ENCODE results near the gene LPIN3.

Gene LPIN3

DNA sequence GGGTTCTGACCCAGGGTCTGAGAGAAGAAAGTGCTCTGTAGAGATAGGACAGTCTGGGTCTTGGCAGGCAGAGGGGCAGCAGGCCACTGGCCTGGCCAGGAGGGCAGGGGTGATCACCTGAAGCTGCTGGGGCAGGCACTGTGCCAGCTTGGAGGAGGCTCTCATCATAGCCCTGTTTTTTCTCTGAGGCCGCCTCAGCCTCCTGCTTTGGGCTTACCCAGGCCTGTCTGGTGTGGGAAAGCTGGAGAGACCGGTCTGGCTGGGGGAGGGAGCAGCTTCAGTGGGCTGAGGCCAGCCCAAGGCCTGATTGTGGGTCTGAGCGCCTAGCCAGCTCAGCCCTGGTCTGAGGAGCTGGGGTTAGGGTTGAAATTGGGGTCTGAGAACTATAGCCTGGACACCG, 3.9 kb downstream of the LPIN3 start:
- Mint-ChIP-seq H3K27me3 (ENCODE audit: low read depth) (peaks cover 3% of the 10 kb centered on the region), H3K4me1 (peaks cover 20% of the 10 kb centered on the region), H3K27ac (no peak overlapping the region), H3K36me3 (ENCODE audit: low read depth) (no peaks in the 10 kb centered on the region), H3K9me3 (no peaks in the 10 kb centered on the region), H3K4me3 (no peak overlapping the region)
- TF ChIP-seq, protein P1, sequence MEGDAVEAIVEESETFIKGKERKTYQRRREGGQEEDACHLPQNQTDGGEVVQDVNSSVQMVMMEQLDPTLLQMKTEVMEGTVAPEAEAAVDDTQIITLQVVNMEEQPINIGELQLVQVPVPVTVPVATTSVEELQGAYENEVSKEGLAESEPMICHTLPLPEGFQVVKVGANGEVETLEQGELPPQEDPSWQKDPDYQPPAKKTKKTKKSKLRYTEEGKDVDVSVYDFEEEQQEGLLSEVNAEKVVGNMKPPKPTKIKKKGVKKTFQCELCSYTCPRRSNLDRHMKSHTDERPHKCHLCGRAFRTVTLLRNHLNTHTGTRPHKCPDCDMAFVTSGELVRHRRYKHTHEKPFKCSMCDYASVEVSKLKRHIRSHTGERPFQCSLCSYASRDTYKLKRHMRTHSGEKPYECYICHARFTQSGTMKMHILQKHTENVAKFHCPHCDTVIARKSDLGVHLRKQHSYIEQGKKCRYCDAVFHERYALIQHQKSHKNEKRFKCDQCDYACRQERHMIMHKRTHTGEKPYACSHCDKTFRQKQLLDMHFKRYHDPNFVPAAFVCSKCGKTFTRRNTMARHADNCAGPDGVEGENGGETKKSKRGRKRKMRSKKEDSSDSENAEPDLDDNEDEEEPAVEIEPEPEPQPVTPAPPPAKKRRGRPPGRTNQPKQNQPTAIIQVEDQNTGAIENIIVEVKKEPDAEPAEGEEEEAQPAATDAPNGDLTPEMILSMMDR (IDR thresholded peaks at IDR 0.05; ENCODE audit: unreplicated experiment in 3 of 3): no peak

DNA sequence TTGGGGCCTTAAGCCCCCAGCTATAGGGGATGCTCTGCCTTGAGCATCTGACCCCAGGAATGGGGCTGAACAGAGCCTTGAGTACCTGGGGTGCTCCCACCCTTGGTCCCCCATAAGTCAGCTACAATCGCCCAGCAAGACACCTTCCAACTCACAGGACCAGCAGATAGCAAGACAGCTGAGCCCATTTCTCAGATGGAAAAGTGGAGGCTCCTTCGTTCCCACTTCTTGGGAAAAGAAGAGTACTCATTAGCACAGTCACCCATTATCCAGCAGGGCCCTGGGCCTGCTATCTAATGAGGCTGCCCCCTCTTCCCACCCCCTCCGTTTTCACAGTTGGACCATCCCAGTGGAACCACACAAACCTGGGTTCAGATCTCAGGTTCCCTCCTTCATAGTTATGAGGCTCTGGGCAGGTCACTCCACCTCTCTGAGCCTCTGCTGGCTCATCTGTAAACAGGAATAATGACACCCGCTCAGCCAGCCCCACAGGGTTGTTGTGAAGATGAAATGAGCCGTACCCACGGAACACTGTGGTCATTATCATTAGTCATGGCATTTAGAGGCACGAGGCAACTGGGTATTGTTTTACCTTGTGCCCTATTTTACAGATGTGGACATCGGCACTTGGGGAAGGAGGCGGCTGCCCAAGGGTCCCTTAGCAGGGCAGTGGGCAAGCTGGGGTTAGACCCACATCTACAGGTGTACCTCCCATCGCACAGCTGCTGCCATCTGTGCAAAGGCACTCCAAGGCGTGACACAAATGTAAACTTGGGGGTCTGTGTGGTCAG, 4.5 kb downstream of the LPIN3 start:
- TF ChIP-seq, protein P1 (IDR thresholded peaks at IDR 0.05; ENCODE audit: unreplicated experiment in 3 of 3): no peak
- Mint-ChIP-seq H3K27me3 (ENCODE audit: low read depth) (peaks cover 1% of the 10 kb centered on the region), H3K36me3 (ENCODE audit: low read depth) (no peaks in the 10 kb centered on the region), H3K9me3 (no peaks in the 10 kb centered on the region), H3K4me1 (peaks cover 20% of the 10 kb centered on the region), H3K4me3 (no peak overlapping the region), H3K27ac (no peak overlapping the region)

DNA sequence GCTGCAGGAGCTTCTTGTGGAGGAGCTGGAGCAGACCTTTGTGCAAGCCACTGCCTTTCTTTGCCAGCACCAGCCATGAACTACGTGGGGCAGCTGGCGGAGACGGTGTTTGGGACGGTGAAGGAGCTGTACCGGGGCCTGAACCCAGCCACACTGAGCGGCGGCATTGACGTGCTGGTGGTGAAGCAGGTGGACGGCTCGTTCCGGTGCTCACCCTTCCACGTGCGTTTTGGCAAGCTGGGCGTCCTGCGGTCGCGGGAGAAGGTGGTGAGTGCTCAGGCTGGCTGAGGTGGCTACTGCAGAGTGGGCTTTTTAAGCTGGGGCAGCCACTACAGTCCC, 5.1 kb downstream of the LPIN3 start:
- TF ChIP-seq, protein P1 (IDR thresholded peaks at IDR 0.05; ENCODE audit: unreplicated experiment in 3 of 3): no peak
- H3K9me3 Mint-ChIP-seq: no peaks in the 10 kb centered on the region
- H3K27ac Mint-ChIP-seq: no peak overlapping the region
- peaks cover 17% of the 10 kb centered on the region for H3K4me1 Mint-ChIP-seq
- H3K4me3 Mint-ChIP-seq: no peak overlapping the region
- peaks cover 4% of the 10 kb centered on the region for H3K36me3 Mint-ChIP-seq (ENCODE audit: low read depth)
- no peaks in the 10 kb centered on the region for H3K27me3 Mint-ChIP-seq (ENCODE audit: low read depth)

DNA sequence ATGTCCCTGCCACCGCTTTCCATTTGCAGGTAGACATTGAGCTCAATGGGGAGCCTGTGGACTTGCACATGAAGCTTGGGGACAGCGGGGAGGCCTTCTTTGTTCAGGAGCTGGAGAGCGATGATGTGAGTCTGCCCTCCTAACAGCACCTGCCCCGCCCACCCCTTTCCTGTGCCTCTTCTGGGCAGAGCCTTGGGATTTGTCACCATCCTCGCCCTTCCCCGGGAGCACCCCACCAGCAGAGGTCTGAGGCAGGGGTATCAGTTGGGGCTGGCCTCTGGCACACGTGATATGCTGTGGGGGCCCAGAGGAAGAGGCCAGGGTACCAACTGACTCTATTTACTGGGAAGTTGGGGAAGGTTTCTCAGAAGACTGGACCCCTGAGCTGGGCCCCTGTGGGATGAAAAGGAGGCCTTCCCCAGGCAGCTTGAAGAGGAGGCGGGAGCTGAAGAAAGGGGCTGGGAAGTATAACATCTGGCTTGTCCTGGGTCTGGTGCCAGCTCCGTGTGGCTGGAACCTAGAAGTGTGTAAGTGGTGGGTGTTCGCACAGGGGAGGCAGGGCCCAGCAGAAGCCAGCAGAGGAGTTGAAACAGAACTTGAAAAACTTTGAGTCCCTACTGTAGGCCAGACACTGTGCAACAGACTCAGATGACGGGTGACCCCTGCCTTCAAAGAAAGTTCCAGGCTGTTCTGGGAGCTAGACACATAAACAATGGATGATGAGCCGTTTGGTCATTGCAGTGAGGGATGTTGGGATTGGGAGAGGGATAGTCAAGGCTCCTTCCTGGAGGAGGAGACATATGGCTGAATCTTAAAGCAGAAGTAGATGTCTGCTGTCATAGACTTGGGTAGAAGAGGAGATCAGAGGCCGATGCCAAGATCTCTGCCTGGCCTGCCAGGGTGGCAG, 7.2 kb downstream of the LPIN3 start:
- Mint-ChIP-seq H3K4me3 (no peak overlapping the region), H3K4me1 (peaks cover 17% of the 10 kb centered on the region), H3K27me3 (ENCODE audit: low read depth) (no peaks in the 10 kb centered on the region), H3K9me3 (no peaks in the 10 kb centered on the region), H3K27ac (peak overlapping the region in 2 of 3 experiments; percentile 69 to 74), H3K36me3 (ENCODE audit: low read depth) (peaks cover 4% of the 10 kb centered on the region)
- TF ChIP-seq, protein P1 (IDR thresholded peaks at IDR 0.05; ENCODE audit: unreplicated experiment in 3 of 3): no peak

DNA sequence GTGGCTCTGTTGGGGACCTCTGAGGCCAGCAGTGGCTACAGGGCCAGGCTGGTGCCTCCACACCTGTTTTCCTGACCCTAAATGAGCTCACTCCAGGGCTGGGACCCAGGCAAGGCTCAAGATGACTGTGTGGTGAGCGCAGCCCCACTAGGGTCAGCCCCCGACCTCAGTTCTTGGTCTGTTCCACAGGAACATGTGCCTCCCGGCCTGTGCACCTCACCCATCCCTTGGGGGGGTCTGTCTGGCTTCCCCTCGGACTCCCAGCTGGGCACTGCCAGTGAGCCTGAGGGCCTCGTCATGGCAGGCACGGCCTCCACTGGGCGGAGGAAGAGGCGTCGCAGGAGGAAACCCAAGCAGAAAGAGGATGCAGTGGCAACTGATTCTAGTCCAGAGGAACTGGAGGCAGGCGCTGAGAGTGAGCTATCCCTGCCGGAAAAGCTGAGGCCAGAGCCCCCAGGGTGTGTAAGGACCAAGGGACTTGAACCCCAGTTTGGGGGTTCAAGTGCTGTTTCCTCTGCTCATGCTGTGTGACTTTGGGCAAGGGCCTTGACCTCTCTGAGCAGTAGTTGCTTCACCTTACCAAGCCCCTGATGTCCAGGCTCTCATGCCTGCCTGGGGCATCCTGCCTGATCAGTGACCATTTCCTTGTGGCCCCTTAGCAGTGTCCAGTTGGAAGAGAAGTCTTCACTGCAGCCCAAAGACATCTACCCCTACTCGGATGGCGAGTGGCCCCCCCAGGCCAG, 8.0 kb downstream of the LPIN3 start:
- Mint-ChIP-seq H3K27me3 (ENCODE audit: low read depth) (no peaks in the 10 kb centered on the region), H3K27ac (peak overlapping the region in 1 of 3 experiments; percentile 69), H3K9me3 (no peaks in the 10 kb centered on the region), H3K36me3 (ENCODE audit: low read depth) (peaks cover 4% of the 10 kb centered on the region), H3K4me1 (peaks cover 17% of the 10 kb centered on the region), H3K4me3 (no peak overlapping the region)
- TF ChIP-seq, protein P1 (IDR thresholded peaks at IDR 0.05; ENCODE audit: unreplicated experiment in 3 of 3): no peak
